HepG2 (cell line): ENCODE measurements around the gene FNDC3B. TPM values are rescaled to one million over a fixed set of nuclear protein-coding genes. Genes with fewer than 3 reads are reported as not detected.

Source experiments
- AHR ChIP-seq: IDR thresholded peaks from 2 replicates; pipeline ENCODE4 v1.6.1; 2018; ENCODE audit warnings: missing genetic modification reagents, missing compliant biosample characterization
- CCDC6 ChIP-seq: sonication (generic); formaldehyde crosslinking; IDR thresholded peaks from 2 replicates; pipeline ENCODE4 v1.8.1; 2022; ENCODE audit warnings: mild to moderate bottlenecking, missing genetic modification reagents, moderate library complexity
- CREB1 ChIP-seq, 2 experiments: fragments of 450-650 bp in 1 of 2; IDR thresholded peaks; 2 replicates each; pipeline ENCODE4 v1.6.1; 2016 to 2017; ENCODE audit warnings: control low read depth in 1 of 2, mild to moderate bottlenecking in 1 of 2, missing compliant biosample characterization in 1 of 2, missing genetic modification characterization in 1 of 2
- DNMT1 ChIP-seq: sonication (generic); formaldehyde crosslinking; IDR thresholded peaks from 2 replicates; pipeline ENCODE4 v1.5.1; 2020; ENCODE audit warnings: mild to moderate bottlenecking, missing genetic modification reagents
- DPF2 ChIP-seq: sonication (generic); formaldehyde crosslinking; IDR thresholded peaks from 2 replicates; pipeline ENCODE4 v1.4.0; 2020; ENCODE audit warnings: mild to moderate bottlenecking, low read depth, missing genetic modification reagents, borderline replicate concordance
- DR1 ChIP-seq: sonication (generic); formaldehyde crosslinking; IDR thresholded peaks from 2 replicates; pipeline ENCODE4 v1.8.0; 2021; ENCODE audit warnings: mild to moderate bottlenecking, missing genetic modification reagents, inconsistent platforms
- EZH2 ChIP-seq: conservative IDR thresholded peaks from 2 replicates; pipeline ENCODE4 v1.6.1; 2012; ENCODE audit warnings: mild to moderate bottlenecking, low read depth, low read length, moderate library complexity
- HMGA1 ChIP-seq: sonication (generic); formaldehyde crosslinking; conservative IDR thresholded peaks from 2 replicates; pipeline ENCODE4 v1.4.0; 2020; ENCODE audit warnings: missing genetic modification reagents
- HNF4A ChIP-seq: sonication (generic); formaldehyde crosslinking; IDR thresholded peaks from 2 replicates; pipeline ENCODE4 v1.4.0; 2020; ENCODE audit warnings: missing genetic modification reagents
- KDM6A ChIP-seq: IDR thresholded peaks from 2 replicates; pipeline ENCODE4 v1.6.1; 2016; ENCODE audit warnings: low read depth
- KLF15 ChIP-seq: sonication (generic); formaldehyde crosslinking; IDR thresholded peaks from 2 replicates; pipeline ENCODE4 v1.8.1; 2023; ENCODE audit warnings: borderline replicate concordance, mild to moderate bottlenecking, inconsistent platforms, missing genetic modification reagents, mixed read lengths
- PHF21A ChIP-seq: sonication (generic); formaldehyde crosslinking; IDR thresholded peaks from 2 replicates; pipeline ENCODE4 v1.5.0; 2020; ENCODE audit warnings: mild to moderate bottlenecking, missing genetic modification reagents
- PREB ChIP-seq: sonication (generic); formaldehyde crosslinking; IDR thresholded peaks from 2 replicates; pipeline ENCODE4 v1.4.0; 2020; ENCODE audit warnings: missing genetic modification reagents
- XRCC5 ChIP-seq: fragments of 200-400 bp; formaldehyde crosslinking; optimal IDR thresholded peaks from 2 replicates; pipeline ENCODE3; 2017; ENCODE audit warnings: mild to moderate bottlenecking, low read length
- YEATS2 ChIP-seq: sonication (generic); formaldehyde crosslinking; IDR thresholded peaks from 2 replicates; pipeline ENCODE4 v1.4.0; 2020; ENCODE audit warnings: missing genetic modification reagents, borderline replicate concordance
- ZFP1 ChIP-seq: IDR thresholded peaks from 2 replicates; pipeline ENCODE4 v1.6.1; 2016
- ZMYM4 ChIP-seq: sonication (generic); formaldehyde crosslinking; IDR thresholded peaks from 2 replicates; pipeline ENCODE4 v1.8.1; 2023; ENCODE audit warnings: mild to moderate bottlenecking, missing genetic modification reagents
- ZNF225 ChIP-seq: sonication (generic); formaldehyde crosslinking; IDR thresholded peaks from 2 replicates; pipeline ENCODE4 v1.4.0; 2020; ENCODE audit warnings: mild to moderate bottlenecking, missing genetic modification reagents
- ZNF577 ChIP-seq: sonication (generic); formaldehyde crosslinking; IDR thresholded peaks from 2 replicates; pipeline ENCODE4 v1.4.0; 2020; ENCODE audit warnings: mild to moderate bottlenecking, low read depth, missing genetic modification reagents, borderline replicate concordance
- ZNF609 ChIP-seq: sonication (generic); formaldehyde crosslinking; IDR thresholded peaks from 2 replicates; pipeline ENCODE4 v1.4.0; 2020; ENCODE audit warnings: mild to moderate bottlenecking, missing genetic modification reagents, borderline replicate concordance
- ZNF614 ChIP-seq: IDR thresholded peaks from 2 replicates; pipeline ENCODE4 v1.6.1; 2018; ENCODE audit warnings: missing biosample characterization, missing genetic modification reagents, inconsistent platforms, borderline replicate concordance
- ZNF788 ChIP-seq: sonication (generic); formaldehyde crosslinking; IDR thresholded peaks from 2 replicates; pipeline ENCODE4 v1.5.0; 2020; ENCODE audit warnings: mild to moderate bottlenecking, missing genetic modification reagents, borderline replicate concordance
- ZNF878 ChIP-seq: sonication (generic); formaldehyde crosslinking; IDR thresholded peaks from 2 replicates; pipeline ENCODE4 v1.8.1; 2023; ENCODE audit warnings: mild to moderate bottlenecking, missing genetic modification reagents, moderate library complexity
- polyA plus RNA-seq, 8 experiments: library from polyadenylated mRNA; depleted of rRNA in 3 of 8; stranded (reverse) in 7 of 8; unstranded in 1 of 8; fragments of >200 nt; fragmentation: Illumina TruSeq in 4 of 8; extraction: Trizol in 4 of 8; gene quantifications; 2 replicates each; pipeline versions ENCODE4 v1.2.1 to v1.2.3, GENCODE V29; 2011 to 2016; ENCODE audit warnings: low read depth in 4 of 8, missing spikeins in 1 of 8, mixed read lengths in 1 of 8; ENCODE audit not compliant: insufficient read depth in 1 of 8
- total RNA-seq, 5 experiments: library from RNA; depleted of rRNA; stranded (reverse); fragments of >200 nt; fragmentation: Illumina TruSeq; extraction: Trizol; gene quantifications; 2 replicates each; pipeline ENCODE4 v1.2.3, GENCODE V29; 2016; ENCODE audit warnings: low read depth in 1 of 5
- TF ChIP-seq, protein P1 (sequence below): sonication (generic); formaldehyde crosslinking; IDR thresholded peaks from 2 replicates; pipeline ENCODE4 v1.5.0; 2020; ENCODE audit warnings: missing genetic modification reagents
- TF ChIP-seq, protein P2 (sequence below): IDR thresholded peaks from 2 replicates; pipeline ENCODE4 v1.6.1; 2016; ENCODE audit warnings: low read depth, borderline replicate concordance

FNDC3B gene
- total and polyA plus RNA-seq, 2 of the 13 experiments (the other 11 are each of a cell fraction or from before 2014, with no cell fraction given), result 74.8 to 103 TPM

DNA sequence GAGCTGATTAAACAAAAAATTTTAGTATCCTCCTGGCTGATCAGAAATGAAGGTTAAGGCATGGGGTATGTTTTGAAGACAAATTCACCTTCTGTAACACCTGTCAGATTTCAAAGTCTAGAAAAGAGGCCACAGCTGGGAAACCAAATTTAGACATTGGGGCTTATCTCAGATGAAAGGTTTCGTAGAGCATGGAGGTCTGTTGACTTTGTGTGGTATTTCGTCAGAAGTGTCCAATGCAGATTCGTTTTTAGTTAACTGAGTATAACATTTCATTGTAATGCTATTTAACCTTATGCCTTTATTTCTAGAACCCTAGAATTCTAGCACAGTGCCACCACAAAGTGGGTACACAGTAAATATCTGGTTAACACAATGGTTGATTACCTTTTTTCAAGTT is 61.7 kb downstream of the FNDC3B start (continued):
- TF ChIP-seq ZNF609 (CRISPR knock-in tag) (peak; percentile 89; the same call in 1 of the 2 replicates), CREB1 (IDR thresholded peaks at IDR 0.05) (no peak), CREB1 (CRISPR knock-in tag; IDR thresholded peaks at IDR 0.05) (peak; percentile 76), ZNF577 (no peak), ZNF225 (CRISPR knock-in tag) (no peak), PREB (CRISPR knock-in tag) (no peak), AHR (CRISPR knock-in tag) (no peak), DR1 (no peak), ZNF614 (peak; percentile 38; the same call in 1 of the 2 replicates), DNMT1 (no peak), XRCC5 (no peak), KDM6A (CRISPR knock-in tag) (peak; percentile 10; the same call in 1 of the 2 replicates), HMGA1 (CRISPR knock-in tag) (no peak), ZMYM4 (CRISPR knock-in tag) (peak; percentile 50; the same call in 1 of the 2 replicates), EZH2 (no peak), ZNF788 (CRISPR knock-in tag) (no peak), ZNF878 (CRISPR knock-in tag) (0 out of 2 replicates have a peak, but pooled peaks have one; percentile 25), KLF15 (CRISPR knock-in tag) (no peak), ZFP1 (CRISPR knock-in tag) (peak; percentile 57; the same call in 1 of the 2 replicates), PHF21A (CRISPR knock-in tag) (peak; percentile 80), CCDC6 (no peak; the same call in 1 of the 2 replicates), YEATS2 (CRISPR knock-in tag) (no peak), HNF4A (CRISPR knock-in tag) (peak; percentile 85), DPF2 (peak; percentile 73; the same call in 1 of the 2 replicates)
- TF ChIP-seq, protein P1, sequence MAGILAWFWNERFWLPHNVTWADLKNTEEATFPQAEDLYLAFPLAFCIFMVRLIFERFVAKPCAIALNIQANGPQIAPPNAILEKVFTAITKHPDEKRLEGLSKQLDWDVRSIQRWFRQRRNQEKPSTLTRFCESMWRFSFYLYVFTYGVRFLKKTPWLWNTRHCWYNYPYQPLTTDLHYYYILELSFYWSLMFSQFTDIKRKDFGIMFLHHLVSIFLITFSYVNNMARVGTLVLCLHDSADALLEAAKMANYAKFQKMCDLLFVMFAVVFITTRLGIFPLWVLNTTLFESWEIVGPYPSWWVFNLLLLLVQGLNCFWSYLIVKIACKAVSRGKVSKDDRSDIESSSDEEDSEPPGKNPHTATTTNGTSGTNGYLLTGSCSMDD (CRISPR knock-in tag), result no peak
- TF ChIP-seq, protein P2, sequence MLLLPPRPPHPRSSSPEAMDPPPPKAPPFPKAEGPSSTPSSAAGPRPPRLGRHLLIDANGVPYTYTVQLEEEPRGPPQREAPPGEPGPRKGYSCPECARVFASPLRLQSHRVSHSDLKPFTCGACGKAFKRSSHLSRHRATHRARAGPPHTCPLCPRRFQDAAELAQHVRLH (CRISPR knock-in tag), result no peak
